Lower lobe of right lung (tissue), 2 donors: ENCODE data around the gene ZSCAN5B. TPM values are rescaled to one million over a fixed set of nuclear protein-coding genes. Genes with fewer than 3 reads are reported as not detected.

Experiments used
- ATAC-seq, 2 donors: fragments of 200-7000 bp; cut with Tn5 transposase; one replicate each; pipeline ENCODE4 v1.9.1; 2020 to 2022; ENCODE audit warnings: mild to moderate bottlenecking in 2 of 2, moderate library complexity in 2 of 2
- DNase-seq: peaks from one replicate; pipeline ENCODE4 v3.0.0-alpha.2; 2020
- H3K27ac ChIP-seq: fragments of 200-600 bp; one replicate; pipeline ENCODE4 v1.8.0; 2022
- H3K27me3 ChIP-seq: fragments of 200-600 bp; one replicate; pipeline ENCODE4 v1.8.0; 2022; ENCODE audit warnings: low read depth
- H3K36me3 ChIP-seq: fragments of 200-600 bp; one replicate; pipeline ENCODE4 v1.8.0; 2022; ENCODE audit warnings: mild to moderate bottlenecking
- H3K4me1 ChIP-seq: fragments of 200-600 bp; one replicate; pipeline ENCODE4 v1.8.0; 2022
- H3K4me3 ChIP-seq: fragments of 200-600 bp; one replicate; pipeline ENCODE4 v1.8.0; 2022; ENCODE audit warnings: mild to moderate bottlenecking
- H3K9me3 ChIP-seq: fragments of 200-600 bp; one replicate; pipeline ENCODE4 v1.8.0; 2022
- CTCF ChIP-seq: fragments of 200-600 bp; IDR thresholded peaks from one replicate; pipeline ENCODE4 v1.8.0; 2022; ENCODE audit warnings: antibody characterized with exemption, mild to moderate bottlenecking
- intact Hi-C: fragments of 100-400 bp; cut with DNase I; formaldehyde crosslinking; loops from one replicate; pipeline ENCODE4 v1.11.0; 2022
- total RNA-seq: library from RNA; stranded (reverse); fragmentation: NEBNext Ultra II Directional; extraction: Animal tissue kit (Norgen Biotek cat#: 25700); gene quantifications from one replicate; pipeline ENCODE4 v1.2.1, GENCODE V29; 2021
- donor health status: DM: no; HTN: yes; CAD: no; lungs with severe emphysema.

The ZSCAN5B gene
- total RNA-seq, 1 donor from 2014 or later, result not detected

DNA sequence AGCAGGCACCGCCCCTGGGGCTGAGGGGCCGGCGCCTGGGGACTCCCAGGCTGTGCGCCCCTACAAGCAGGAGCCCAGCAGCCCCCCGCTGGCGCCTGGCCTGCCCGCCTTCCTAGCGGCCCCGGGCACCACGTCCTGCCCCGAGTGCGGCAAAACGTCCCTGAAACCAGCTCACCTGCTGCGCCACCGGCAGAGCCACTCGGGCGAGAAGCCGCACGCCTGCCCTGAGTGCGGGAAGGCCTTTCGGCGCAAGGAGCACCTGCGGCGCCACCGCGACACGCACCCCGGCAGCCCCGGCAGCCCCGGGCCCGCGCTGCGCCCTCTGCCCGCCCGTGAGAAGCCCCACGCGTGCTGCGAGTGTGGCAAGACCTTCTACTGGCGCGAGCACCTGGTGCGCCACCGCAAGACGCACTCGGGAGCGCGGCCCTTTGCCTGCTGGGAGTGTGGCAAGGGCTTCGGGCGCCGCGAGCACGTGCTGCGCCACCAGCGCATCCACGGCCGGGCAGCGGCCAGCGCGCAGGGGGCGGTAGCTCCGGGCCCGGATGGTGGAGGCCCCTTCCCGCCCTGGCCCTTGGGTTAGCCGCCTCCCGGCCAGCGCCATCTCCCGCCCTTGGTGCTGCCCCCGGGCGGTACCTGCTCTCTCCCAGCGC lies 37.8 kb downstream of the ZSCAN5B start:
- intact Hi-C loops, result no loop called here
- Histone ChIP-seq H3K4me3 (no peak overlapping the region), H3K27ac (no peak overlapping the region), H3K36me3 (peaks cover 54% of the 10 kb centered on the region), H3K27me3 (no peaks in the 10 kb centered on the region), H3K9me3 (no peaks in the 10 kb centered on the region), H3K4me1 (peaks cover 5% of the 10 kb centered on the region)
- ATAC-seq, result no peak
- no peak for TF ChIP-seq CTCF
- no peak for DNase-seq

GRCh38 chr19:56159009-56159559 lies 38.5 kb downstream of the ZSCAN5B start:
- DNase-seq (no peak), ATAC-seq (no peak)
- H3K27me3 ChIP-seq, result no peaks in the 10 kb centered on the region
- intact Hi-C loops, result no loop called here
- H3K36me3 ChIP-seq, result peaks cover 57% of the 10 kb centered on the region
- no peak overlapping the region for H3K27ac ChIP-seq
- H3K4me3 ChIP-seq, result no peak overlapping the region
- no peak for TF ChIP-seq CTCF
- no peaks in the 10 kb centered on the region for H3K9me3 ChIP-seq
- H3K4me1 ChIP-seq, result peaks cover 5% of the 10 kb centered on the region

DNA sequence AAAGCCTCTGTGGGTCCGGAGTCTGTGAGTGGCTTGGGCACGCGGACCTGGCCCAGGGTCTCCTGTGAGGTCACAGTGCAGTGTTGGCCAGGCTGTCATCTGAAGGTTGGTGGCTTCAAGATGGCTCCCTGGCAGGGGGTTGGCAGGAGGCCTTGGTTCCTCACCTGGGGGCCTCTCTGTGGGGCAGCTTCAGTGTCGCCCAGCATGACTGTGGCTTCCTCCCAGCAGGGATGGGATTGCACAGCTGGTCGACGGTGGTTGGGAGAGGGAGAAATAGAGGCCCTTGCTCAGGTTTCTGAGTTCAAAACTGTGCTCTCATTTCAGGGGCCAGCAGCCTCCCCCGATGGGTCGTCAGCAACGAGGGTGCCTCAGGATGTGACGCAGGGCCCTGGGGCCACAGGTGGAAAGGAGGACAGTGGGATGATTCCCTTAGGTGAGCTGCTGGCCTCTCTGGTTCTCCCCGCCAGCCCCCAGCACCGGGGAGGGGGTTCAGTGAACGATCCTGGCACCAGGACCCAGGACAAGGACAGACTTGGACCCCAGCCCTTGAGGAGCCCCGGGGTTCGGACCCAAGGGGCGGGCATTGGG lies 39.3 kb downstream of the ZSCAN5B start:
- no peaks in the 10 kb centered on the region for H3K9me3 ChIP-seq
- H3K27ac ChIP-seq, result no peak overlapping the region
- TF ChIP-seq CTCF, result no peak
- peaks cover 57% of the 10 kb centered on the region for H3K36me3 ChIP-seq
- no peak for DNase-seq
- H3K4me3 ChIP-seq, result no peak overlapping the region
- H3K27me3 ChIP-seq, result no peaks in the 10 kb centered on the region
- H3K4me1 ChIP-seq, result peaks cover 5% of the 10 kb centered on the region
- intact Hi-C loops, result no loop called here
- no peak for ATAC-seq

DNA sequence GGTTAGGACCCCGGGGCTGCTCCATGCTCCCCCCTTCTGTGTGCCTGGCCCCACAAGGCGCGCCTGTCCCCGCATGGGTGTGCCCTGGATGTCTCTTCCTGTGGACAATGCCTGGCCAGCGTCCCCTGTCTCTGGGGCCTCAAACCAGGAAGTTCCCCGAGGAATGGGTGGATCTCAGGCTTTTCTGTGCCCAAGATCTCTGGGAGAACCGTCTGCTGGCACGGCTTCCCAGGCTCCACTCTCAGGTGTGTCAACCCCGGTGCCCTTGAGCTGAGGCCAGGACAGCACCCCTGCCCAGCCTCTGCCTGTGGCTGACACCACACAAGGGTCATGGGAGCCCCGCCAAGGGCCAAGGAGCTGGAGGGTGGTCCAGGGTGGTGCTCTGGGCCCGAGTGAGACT lies 40.8 kb downstream of the ZSCAN5B start:
- ATAC-seq (no peak), DNase-seq (no peak)
- Histone ChIP-seq H3K4me3 (no peak overlapping the region), H3K27me3 (no peaks in the 10 kb centered on the region), H3K27ac (peak overlapping the region; percentile 69), H3K4me1 (peaks cover 9% of the 10 kb centered on the region), H3K36me3 (peaks cover 57% of the 10 kb centered on the region), H3K9me3 (no peaks in the 10 kb centered on the region)
- TF ChIP-seq CTCF, result no peak
- intact Hi-C loops, result no loop called here

DNA sequence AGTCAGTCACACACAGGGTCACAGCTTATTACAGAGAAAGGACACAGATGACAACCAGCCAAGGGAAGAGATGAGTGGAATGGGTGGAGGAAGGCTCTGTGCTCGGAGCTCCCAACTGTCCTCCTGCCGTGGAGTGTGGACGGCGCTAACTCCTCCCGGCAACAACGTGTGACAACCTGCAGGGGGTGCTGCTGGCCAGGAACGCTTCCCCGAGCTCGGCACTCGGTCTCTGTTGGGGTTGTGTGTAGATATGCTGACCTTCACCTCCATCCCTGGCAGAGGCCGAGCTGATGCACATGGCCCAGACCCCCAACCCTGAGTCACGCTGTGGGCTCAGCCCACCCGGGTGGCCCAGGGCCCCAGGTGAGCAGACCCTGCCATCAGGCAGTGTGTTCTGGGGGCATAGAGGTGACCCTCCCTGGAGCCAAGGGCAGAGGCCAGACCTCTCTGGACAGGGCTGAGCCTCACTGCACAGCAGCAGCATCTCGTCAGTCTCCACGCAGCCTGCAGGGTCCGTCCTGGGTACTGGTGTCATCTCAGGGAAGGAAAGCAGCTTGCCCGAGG lies 42.4 kb downstream of the ZSCAN5B start:
- peak; percentile 44 to 46 for ATAC-seq
- intact Hi-C loops, result no loop called here
- peak; percentile 50 for TF ChIP-seq CTCF
- no peaks in the 10 kb centered on the region for H3K27me3 ChIP-seq
- no peak overlapping the region for H3K27ac ChIP-seq
- peaks cover 47% of the 10 kb centered on the region for H3K36me3 ChIP-seq
- no peak overlapping the region for H3K4me3 ChIP-seq
- peaks cover 9% of the 10 kb centered on the region for H3K4me1 ChIP-seq
- H3K9me3 ChIP-seq, result no peaks in the 10 kb centered on the region
- no peak for DNase-seq
